Stomach (tissue), 9 donors: Measurements from ENCODE around the gene NHERF1. TPM values are rescaled to one million over a fixed set of nuclear protein-coding genes. Genes with fewer than 3 reads are reported as not detected.
A peak's percentile ranks its signal among the peaks of the same experiment; 100 is the strongest.

Source experiments
- DNase-seq, 2 donors: peaks; one replicate each; pipeline versions ENCODE4 v3.0.0 to v3.0.0-alpha.2; 2013 to 2019
- H3K27ac ChIP-seq, 5 donors: fragments of 200-600 bp in 4 of 5; sonication (generic) in 4 of 5; one replicate each; pipeline ENCODE4 v1.5.1; 2013 to 2019; ENCODE audit warnings: mild to moderate bottlenecking in 1 of 5, moderate library complexity in 1 of 5
- H3K27me3 ChIP-seq, 3 donors: fragments of 200-600 bp; sonication (generic); one replicate each; pipeline ENCODE4 v1.5.1; 2017 to 2019; ENCODE audit warnings: mixed run types in 1 of 3
- H3K36me3 ChIP-seq, 4 donors: fragments of 200-600 bp; sonication (generic); 1 replicate in 3 of 4; 2 replicates in 1 of 4; pipeline ENCODE4 v1.5.1; 2016 to 2019
- H3K4me1 ChIP-seq, 4 donors: fragments of 200-600 bp; sonication (generic); one replicate each; pipeline ENCODE4 v1.5.1; 2016 to 2019
- H3K4me3 ChIP-seq, 4 donors: fragments of 200-600 bp; sonication (generic) in 3 of 4; one replicate each; pipeline ENCODE4 v1.5.1; 2016 to 2019; ENCODE audit warnings: mild to moderate bottlenecking in 1 of 4
- H3K9me3 ChIP-seq, 4 donors: fragments of 200-600 bp; sonication (generic); one replicate each; pipeline ENCODE4 v1.5.1; 2016 to 2019
- CTCF ChIP-seq, 7 experiments: fragments of 450-650 bp in 4 of 7; fragments of 200-600 bp in 3 of 7; sonication (generic) in 3 of 7; IDR thresholded peaks; one replicate each; pipeline ENCODE4 v1.5.1; 2016 to 2019; ENCODE audit warnings: antibody characterized with exemption in 7 of 7, control low read depth in 2 of 7, mild to moderate bottlenecking in 1 of 7
- EP300 ChIP-seq: sonication (generic); formaldehyde crosslinking; IDR thresholded peaks from one replicate; pipeline ENCODE4 v1.6.1; 2017; ENCODE audit warnings: antibody characterized with exemption
- POLR2A ChIP-seq, 4 donors: fragments of 450-650 bp; IDR thresholded peaks; one replicate each; pipeline ENCODE4 v1.6.1; 2016; ENCODE audit warnings: antibody characterized with exemption in 4 of 4, control low read depth in 2 of 4, mild to moderate bottlenecking in 1 of 4, moderate library complexity in 1 of 4
- POLR2AphosphoS5 ChIP-seq, 3 donors: sonication (generic); formaldehyde crosslinking; IDR thresholded peaks; one replicate each; pipeline ENCODE4 v1.6.1; 2016; ENCODE audit warnings: antibody characterized with exemption in 3 of 3
- WGBS, 5 donors: extraction: QIAGEN DNeasy Blood & Tissue Kit in 3 of 5; methylation state at CpG; one replicate each; pipeline versions ENCODE4 v1.1.5 to v1.1.7; 2013 to 2018; 5-methylcytosine and 5-hydroxymethylcytosine counted together
- intact Hi-C: fragments of 100-400 bp; cut with DNase I; formaldehyde crosslinking; loops from one replicate; pipeline ENCODE4 v1.15.1; 2023; ENCODE audit warnings: low total_unique reads
- polyA plus RNA-seq, 3 donors: library from polyadenylated mRNA; stranded (reverse); fragments of 200-250 nt; gene quantifications; one replicate each; pipeline ENCODE4 v1.2.3, GENCODE V29; 2013
- total RNA-seq, 5 donors: library from RNA; depleted of rRNA; stranded (reverse); fragments of >200 nt; gene quantifications; one replicate each; pipeline versions ENCODE4 v1.1.0 to v1.2.3, GENCODE V29; 2014 to 2016
- donor health status: healthy with polysubstance abuse.
- donor health status: Bipolar disorder and iron deficiency.
- donor health status: healthy.

NHERF1 gene
- total and polyA plus RNA-seq, 8 donors: 14.9 to 152 (median 82.4) TPM

- Histone ChIP-seq H3K9me3 (no peaks in the 10 kb centered on the region), H3K4me1 (peaks cover 61 to 87% (median 73%) of the 10 kb centered on the region in 4 donors), H3K27ac (no peak overlapping the region), H3K27me3 (no peaks in the 10 kb centered on the region), H3K36me3 (peaks cover 0 to 4% (median 0%) of the 10 kb centered on the region in 4 donors), H3K4me3 (no peak overlapping the region)
- no peak for DNase-seq
- TF ChIP-seq POLR2AphosphoS5 (IDR thresholded peaks at IDR 0.05) (no peak), EP300 (no peak), CTCF (IDR thresholded peaks at IDR 0.05) (no peak), POLR2A (IDR thresholded peaks at IDR 0.05) (no peak)
- intact Hi-C loops: no loop called here
- WGBS, 5 donors: 79 to 86% (median 83%) methylated on average over 8 of the region's 8 CpGs
Observed at GRCh38 chr17:74755533-74755932, 7.1 kb downstream of the NHERF1 start.

- WGBS, 5 donors: 19 to 54% (median 27%) methylated on average over 3 of the region's 3 CpGs
- Histone ChIP-seq H3K4me1 (peaks cover 60 to 87% (median 74%) of the 10 kb centered on the region in 4 donors), H3K27ac (peak overlapping the region in 3 of 5 donors; percentile 69 to 75 (median 74))
Observed at GRCh38 chr17:74756891-74757290, 8.5 kb downstream of the NHERF1 start.

GRCh38 chr17:74757502-74757901 lies 9.1 kb downstream of the NHERF1 start:
- no peaks in the 10 kb centered on the region for H3K27me3 ChIP-seq
- 40 to 81% (median 65%) methylated on average over 2 to 3 of the region's 3 CpGs for WGBS, 5 donors
- no peak overlapping the region for H3K4me3 ChIP-seq
- intact Hi-C loops: no loop called here
- H3K9me3 ChIP-seq: no peaks in the 10 kb centered on the region
- no peak for TF ChIP-seq POLR2AphosphoS5 (IDR thresholded peaks at IDR 0.05)
- no peak for TF ChIP-seq CTCF (IDR thresholded peaks at IDR 0.05)
- no peak for TF ChIP-seq POLR2A (IDR thresholded peaks at IDR 0.05)
- no peak for TF ChIP-seq EP300
- peaks cover 60 to 87% (median 73%) of the 10 kb centered on the region in 4 donors for H3K4me1 ChIP-seq
- H3K27ac ChIP-seq: peak overlapping the region; percentile 40 to 75 (median 69)
- peaks cover 0 to 8% (median 0%) of the 10 kb centered on the region in 4 donors for H3K36me3 ChIP-seq
- peak; percentile 71 to 73 for DNase-seq

More at GRCh38 chr17:74756891-74757290, 8.5 kb downstream of the NHERF1 start:
- H3K9me3 ChIP-seq: no peaks in the 10 kb centered on the region
- H3K36me3 ChIP-seq: peaks cover 0 to 5% (median 0%) of the 10 kb centered on the region in 4 donors
- TF ChIP-seq EP300 (no peak), POLR2AphosphoS5 (IDR thresholded peaks at IDR 0.05) (no peak), POLR2A (IDR thresholded peaks at IDR 0.05) (no peak), CTCF (IDR thresholded peaks at IDR 0.05) (no peak)
- DNase-seq: peak in 1 of 2 donors; percentile 52
- no peaks in the 10 kb centered on the region for H3K27me3 ChIP-seq
- no peak overlapping the region for H3K4me3 ChIP-seq
- intact Hi-C loops: no loop called here

- Histone ChIP-seq H3K27me3 (no peaks in the 10 kb centered on the region), H3K9me3 (no peaks in the 10 kb centered on the region), H3K27ac (peak overlapping the region; percentile 60 to 75 (median 69)), H3K4me1 (peaks cover 65 to 87% (median 73%) of the 10 kb centered on the region in 4 donors), H3K36me3 (peaks cover 0 to 8% (median under 1%) of the 10 kb centered on the region in 4 donors), H3K4me3 (peak overlapping the region in 1 of 4 donors; percentile 6)
- TF ChIP-seq CTCF (IDR thresholded peaks at IDR 0.05) (no peak), POLR2A (IDR thresholded peaks at IDR 0.05) (no peak), POLR2AphosphoS5 (IDR thresholded peaks at IDR 0.05) (no peak), EP300 (no peak)
- WGBS, 5 donors: 32 to 41% (median 35%) methylated on average over 16 to 26 of the region's 26 CpGs
- DNase-seq: peak; percentile 59 to 74
- intact Hi-C loops: no loop called here
Observed at GRCh38 chr17:74757931-74758847, 9.8 kb downstream of the NHERF1 start.
